Naive thymus-derived CD4-positive, alpha-beta T cell (primary cell): ENCODE results near the gene GUK1. TPM values are rescaled to one million over a fixed set of nuclear protein-coding genes. Genes with fewer than 3 reads are reported as not detected.

Source experiments
- ATAC-seq: fragments of 150-1000 bp; cut with Tn5 transposase; 2 replicates; pipeline ENCODE4 v1.10.0; 2021; ENCODE audit warnings: mild to moderate bottlenecking, moderate library complexity
- CTCF ChIA-PET: fragments of 350-600 bp; sonication (Branson Sonifier 250); formaldehyde crosslinking; loops from one replicate; lab custom pipeline; 2021; ENCODE audit warnings: antibody characterized with exemption; lab: Charles Lee
- POLR2A ChIA-PET: fragments of 350-600 bp; sonication (Branson Sonifier 250); formaldehyde crosslinking; loops from one replicate; lab custom pipeline; 2021; ENCODE audit warnings: antibody characterized with exemption, inconsistent platforms; lab: Charles Lee
- DNase-seq, 9 donors: peaks; one replicate each; pipeline versions ENCODE4 v3.0.0 to v3.0.0-alpha.2; 2020 to 2022; ENCODE audit warnings: mixed read lengths in 1 of 9
- H3K27ac ChIP-seq: one replicate; pipeline ENCODE4 v1.7.0; 2013; ENCODE audit warnings: mild to moderate bottlenecking, low read depth, low read length, moderate library complexity
- H3K27me3 ChIP-seq, 2 donors: one replicate each; pipeline ENCODE4 v1.7.0; 2013; ENCODE audit warnings: low read length in 2 of 2, mild to moderate bottlenecking in 2 of 2, moderate library complexity in 2 of 2; ENCODE audit not compliant: control insufficient read depth in 2 of 2, insufficient read depth in 2 of 2
- H3K36me3 ChIP-seq, 3 experiments: 1 replicate in 2 of 3; 2 replicates in 1 of 3; pipeline ENCODE4 v1.7.0; 2013; ENCODE audit warnings: low read length in 3 of 3, mild to moderate bottlenecking in 3 of 3, moderate library complexity in 1 of 3; ENCODE audit not compliant: insufficient read depth in 3 of 3, control insufficient read depth in 2 of 3
- H3K4me1 ChIP-seq, 2 donors: one replicate each; pipeline ENCODE4 v1.7.0; 2013; ENCODE audit warnings: low read length in 2 of 2, mild to moderate bottlenecking in 2 of 2, moderate library complexity in 1 of 2; ENCODE audit not compliant: control insufficient read depth in 2 of 2, insufficient read depth in 2 of 2
- H3K4me3 ChIP-seq: 2 replicates; pipeline ENCODE4 v1.7.0; 2013; ENCODE audit warnings: mild to moderate bottlenecking, low read length
- H3K9me3 ChIP-seq, 3 experiments: 1 replicate in 2 of 3; 2 replicates in 1 of 3; pipeline ENCODE4 v1.7.0; 2013; ENCODE audit warnings: low read length in 3 of 3; ENCODE audit not compliant: control insufficient read depth in 2 of 3
- H3K27ac Mint-ChIP-seq, 9 donors: one replicate each; pipeline ENCODE4 v1.8.0; 2020 to 2022; ENCODE audit warnings: mixed read lengths in 9 of 9, mild to moderate bottlenecking in 8 of 9, moderate library complexity in 5 of 9, inconsistent platforms in 2 of 9
- H3K27me3 Mint-ChIP-seq, 5 donors: one replicate each; pipeline ENCODE4 v1.8.0; 2021 to 2022; ENCODE audit warnings: mixed read lengths in 5 of 5, mild to moderate bottlenecking in 1 of 5
- H3K36me3 Mint-ChIP-seq, 5 donors: one replicate each; pipeline ENCODE4 v1.8.0; 2020 to 2022; ENCODE audit warnings: mixed read lengths in 5 of 5, mild to moderate bottlenecking in 3 of 5, inconsistent platforms in 1 of 5
- H3K4me1 Mint-ChIP-seq, 7 donors: one replicate each; pipeline ENCODE4 v1.8.0; 2020 to 2022; ENCODE audit warnings: mixed read lengths in 7 of 7, mild to moderate bottlenecking in 3 of 7, inconsistent platforms in 1 of 7
- H3K4me3 Mint-ChIP-seq, 10 donors: one replicate each; pipeline ENCODE4 v1.8.0; 2020 to 2022; ENCODE audit warnings: mild to moderate bottlenecking in 10 of 10, mixed read lengths in 10 of 10, moderate library complexity in 6 of 10, inconsistent platforms in 2 of 10
- H3K9me3 Mint-ChIP-seq, 11 donors: one replicate each; pipeline ENCODE4 v1.8.0; 2020 to 2022; ENCODE audit warnings: mixed read lengths in 11 of 11, mild to moderate bottlenecking in 4 of 11, inconsistent platforms in 1 of 11, moderate library complexity in 1 of 11
- intact Hi-C, 2 donors: fragments of 100-400 bp; cut with micrococcal nuclease; formaldehyde crosslinking; loops; one replicate each; pipeline ENCODE4 v1.15.1; 2023
- polyA plus RNA-seq, 2 donors: library from polyadenylated mRNA; unstranded; fragments of 300-500 nt; fragmentation: Illumina TruSeq; gene quantifications; one replicate each; pipeline ENCODE4 v1.2.3, GENCODE V29; 2021
- total RNA-seq, 6 experiments: library from RNA in 5 of 6; stranded (reverse) in 5 of 6; gene quantifications; 1 replicate in 5 of 6; 2 replicates in 1 of 6; pipeline ENCODE4 v1.2.3 and lab custom pipeline; 2021 to 2026

Gene GUK1
- total and polyA plus RNA-seq, 7 experiments from 2014 or later: 145 to 315 (median 279) TPM

GRCh38 chr1:228176461-228177182, 36.5 kb downstream of the GUK1 start:
- no peak overlapping the region for H3K4me3 ChIP-seq
- no peak overlapping the region for H3K27ac Mint-ChIP-seq
- H3K4me3 Mint-ChIP-seq: no peak overlapping the region
- H3K27me3 ChIP-seq: no peaks in the 10 kb centered on the region
- H3K9me3 ChIP-seq: no peaks in the 10 kb centered on the region
- H3K4me1 Mint-ChIP-seq: peaks cover 0 to 18% (median 6%) of the 10 kb centered on the region in 7 donors
- H3K4me1 ChIP-seq: no peaks in the 10 kb centered on the region
- H3K27ac ChIP-seq: no peak overlapping the region
- intact Hi-C loops: no loop called here
- POLR2A ChIA-PET: no interaction called here
- no peak for DNase-seq
- ATAC-seq: no peak
- no peaks in the 10 kb centered on the region for H3K9me3 Mint-ChIP-seq
- peaks cover 0 to 5% (median 0%) of the 10 kb centered on the region in 5 donors for H3K36me3 Mint-ChIP-seq
- CTCF ChIA-PET: interaction anchor here (1.0 to 1.4 kb wide), 2 partner anchors 46 to 99 kb away, joined by 3 read pairs; no protein-coding TSS in a partner anchor
- H3K36me3 ChIP-seq: peaks cover 0 to 30% (median 5%) of the 10 kb centered on the region in 3 experiments
- H3K27me3 Mint-ChIP-seq: no peaks in the 10 kb centered on the region

DNA sequence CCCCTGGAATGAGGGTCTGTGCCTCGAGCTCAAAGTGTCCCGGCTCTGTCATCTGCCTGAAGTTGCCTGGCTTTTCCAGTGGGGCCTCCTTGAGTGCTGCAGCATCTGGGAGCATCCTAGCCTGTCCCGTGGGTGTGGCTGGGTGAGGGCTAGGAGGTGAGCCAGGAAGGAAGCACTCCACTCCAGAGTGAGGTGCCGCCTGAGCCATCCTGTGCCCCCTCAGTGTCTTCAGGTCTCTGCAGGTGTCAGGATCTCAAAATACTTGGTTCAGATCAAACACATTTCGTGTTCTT, 37.0 kb downstream of the GUK1 start:
- no peak overlapping the region for H3K4me3 ChIP-seq
- Mint-ChIP-seq H3K4me3 (no peak overlapping the region), H3K4me1 (peaks cover 0 to 18% (median 4%) of the 10 kb centered on the region in 7 donors), H3K9me3 (no peaks in the 10 kb centered on the region), H3K27ac (no peak overlapping the region), H3K36me3 (peaks cover 0 to 5% (median 0%) of the 10 kb centered on the region in 5 donors), H3K27me3 (no peaks in the 10 kb centered on the region)
- intact Hi-C loops: no loop called here
- ATAC-seq: no peak
- H3K27ac ChIP-seq: no peak overlapping the region
- ChIA-PET CTCF (interaction anchor here (1.4 kb wide), 1 partner anchor 46 kb away, joined by 3 read pairs; no protein-coding TSS in a partner anchor), POLR2A (no interaction called here)
- H3K27me3 ChIP-seq: no peaks in the 10 kb centered on the region
- H3K36me3 ChIP-seq: peaks cover 0 to 30% (median 5%) of the 10 kb centered on the region in 3 experiments
- H3K9me3 ChIP-seq: no peaks in the 10 kb centered on the region
- H3K4me1 ChIP-seq: no peaks in the 10 kb centered on the region
- no peak for DNase-seq

DNA sequence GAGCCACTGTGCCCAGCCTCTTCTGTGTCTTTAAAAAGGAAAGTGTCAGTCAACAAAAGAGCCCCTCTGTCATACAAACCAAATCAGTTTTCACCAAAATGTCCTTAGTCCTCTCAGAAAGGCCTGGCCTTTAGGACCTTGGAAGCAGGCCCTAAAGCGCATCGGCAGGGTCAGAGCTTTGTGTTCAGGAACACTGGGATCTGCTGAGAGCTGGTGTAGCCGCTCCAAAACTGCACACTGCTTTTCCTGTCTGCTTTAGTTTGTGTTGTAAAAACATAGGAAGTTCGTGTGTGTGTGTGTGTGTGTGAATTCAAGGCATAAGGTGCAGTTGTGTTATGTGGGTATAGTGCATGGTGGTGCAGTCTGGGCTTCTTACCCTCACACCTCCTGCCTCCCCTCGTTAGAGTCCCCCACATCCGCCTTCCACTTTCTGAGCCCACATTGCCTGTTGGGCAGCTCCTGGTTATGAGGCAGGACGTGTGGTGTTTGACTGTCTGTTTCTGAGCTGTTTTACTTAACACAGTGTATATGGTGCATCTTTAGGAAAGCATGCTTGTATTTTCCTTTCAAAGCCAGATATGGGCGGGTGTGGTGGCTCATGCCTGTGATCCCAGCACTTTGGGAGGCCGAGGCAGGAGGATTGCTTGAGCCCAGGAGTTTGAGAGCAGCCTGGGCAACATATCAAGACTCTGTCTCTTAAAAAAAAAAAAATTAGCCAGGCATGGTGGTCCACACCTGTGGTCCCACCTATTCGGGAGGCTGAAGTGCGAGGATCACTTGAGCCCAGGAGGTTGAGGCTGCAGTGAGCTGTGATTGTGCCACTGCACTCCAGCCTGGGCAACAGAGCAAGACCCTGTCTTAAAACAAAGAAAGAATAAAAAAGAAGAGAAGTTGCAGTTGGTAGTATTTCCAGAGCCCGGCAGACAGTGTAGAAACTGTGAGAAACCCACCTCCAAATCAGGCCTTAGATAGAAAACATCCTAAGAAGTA, 37.9 kb downstream of the GUK1 start:
- H3K9me3 ChIP-seq: no peaks in the 10 kb centered on the region
- H3K27ac Mint-ChIP-seq: peak overlapping the region in 3 of 9 donors; percentile 10 to 56 (median 46)
- DNase-seq: no peak

GRCh38 chr1:228178737-228179684, 38.9 kb downstream of the GUK1 start:
- ChIA-PET CTCF (interaction anchor here (1.1 kb wide), 1 partner anchor 12 kb away, joined by 3 read pairs; no protein-coding TSS in a partner anchor), POLR2A (interaction anchor here (0.7 kb wide), 1 partner anchor 9 kb away, joined by 3 read pairs; no protein-coding TSS in a partner anchor)
- DNase-seq: no peak

More for the DNA sequence above, 37.9 kb downstream of the GUK1 start:
- H3K27me3 Mint-ChIP-seq: no peaks in the 10 kb centered on the region
- H3K27me3 ChIP-seq: no peaks in the 10 kb centered on the region
- ChIA-PET POLR2A (no interaction called here), CTCF (interaction anchor here (1.1 to 1.4 kb wide), 2 partner anchors 11 to 47 kb away, joined by 3 read pairs; no protein-coding TSS in a partner anchor)
- no peaks in the 10 kb centered on the region for H3K9me3 Mint-ChIP-seq
- H3K36me3 Mint-ChIP-seq: peaks cover 0 to 5% (median 0%) of the 10 kb centered on the region in 5 donors
- no peak overlapping the region for H3K4me3 Mint-ChIP-seq
- intact Hi-C loops: no loop called here
- H3K4me3 ChIP-seq: no peak overlapping the region
- no peak overlapping the region for H3K27ac ChIP-seq
- no peak for ATAC-seq
- H3K4me1 ChIP-seq: no peaks in the 10 kb centered on the region
- peaks cover 0 to 10% (median 0%) of the 10 kb centered on the region in 7 donors for H3K4me1 Mint-ChIP-seq
- peaks cover 0 to 26% (median 5%) of the 10 kb centered on the region in 3 experiments for H3K36me3 ChIP-seq

GRCh38 chr1:228180271-228180958, 40.3 kb downstream of the GUK1 start:
- H3K27ac ChIP-seq: no peak overlapping the region
- Mint-ChIP-seq H3K27ac (peak overlapping the region in 1 of 9 donors; percentile 43), H3K4me3 (no peak overlapping the region), H3K27me3 (no peaks in the 10 kb centered on the region), H3K9me3 (no peaks in the 10 kb centered on the region), H3K4me1 (peaks cover 0 to 10% (median 2%) of the 10 kb centered on the region in 7 donors), H3K36me3 (peaks cover 0 to 9% (median 0%) of the 10 kb centered on the region in 5 donors)
- no peak overlapping the region for H3K4me3 ChIP-seq
- H3K4me1 ChIP-seq: peaks cover 0 to 3% of the 10 kb centered on the region in 2 donors
- DNase-seq: no peak
- H3K36me3 ChIP-seq: peaks cover 0 to 17% (median 0%) of the 10 kb centered on the region in 3 experiments
- peak; percentile 55 for ATAC-seq
- POLR2A ChIA-PET: no interaction called here
- H3K9me3 ChIP-seq: no peaks in the 10 kb centered on the region
- CTCF ChIA-PET: interaction anchor here (0.6 to 0.7 kb wide), 2 partner anchors 23 to 54 kb away, joined by 4 to 6 read pairs; no protein-coding TSS in a partner anchor
- H3K27me3 ChIP-seq: no peaks in the 10 kb centered on the region
- intact Hi-C loops: loop anchor here in 1 of 2 donors (1.0 kb wide), 1 partner anchor 49 kb away; no protein-coding TSS in a partner anchor

More at GRCh38 chr1:228178737-228179684, 38.9 kb downstream of the GUK1 start:
- Mint-ChIP-seq H3K4me1 (peaks cover 0 to 10% (median 0%) of the 10 kb centered on the region in 7 donors), H3K9me3 (no peaks in the 10 kb centered on the region), H3K27ac (peak overlapping the region in 3 of 9 donors; percentile 5 to 56 (median 10)), H3K4me3 (no peak overlapping the region), H3K36me3 (peaks cover 0 to 9% (median 0%) of the 10 kb centered on the region in 5 donors), H3K27me3 (no peaks in the 10 kb centered on the region)
- Histone ChIP-seq H3K27me3 (no peaks in the 10 kb centered on the region), H3K4me3 (no peak overlapping the region), H3K4me1 (no peaks in the 10 kb centered on the region), H3K27ac (no peak overlapping the region), H3K9me3 (no peaks in the 10 kb centered on the region), H3K36me3 (peaks cover 0 to 26% (median 5%) of the 10 kb centered on the region in 3 experiments)
- intact Hi-C loops: no loop called here
- no peak for ATAC-seq
